SK-N-SH (cell line): ENCODE measurements around the gene FOCAD. TPM values are rescaled to one million over a fixed set of nuclear protein-coding genes. Genes with fewer than 3 reads are reported as not detected.
A peak's percentile ranks its signal among the peaks of the same experiment; 100 is the strongest.

Experiments used
- CTCF ChIA-PET: fragments of 300-600, 350-600 bp; formaldehyde crosslinking; extraction: SDS; loops from one replicate; lab custom pipeline; 2021; lab: Yijun Ruan, JAX
- POLR2A ChIA-PET: fragments of 350-600 bp; sonication (Branson Sonifier 250); formaldehyde crosslinking; extraction: SDS; loops from one replicate; lab custom pipeline; 2020; ENCODE audit warnings: antibody characterized with exemption, inconsistent platforms; lab: Yijun Ruan, JAX
- DNase-seq: peaks from one replicate; pipeline ENCODE4 v3.0.0; 2012
- H2AFZ ChIP-seq: fragments of 200-600 bp; sonication (generic); 2 replicates; pipeline ENCODE4 v1.8.1; 2016; ENCODE audit warnings: antibody characterized with exemption, mild to moderate bottlenecking, low read depth
- H3F3A ChIP-seq: fragments of 200-600 bp; sonication (generic); replicated peaks from 2 replicates; pipeline ENCODE3; 2016; ENCODE audit warnings: antibody characterized with exemption, mild to moderate bottlenecking; ENCODE audit not compliant: insufficient read depth
- H3K27ac ChIP-seq, 2 experiments: fragments of 200-500 bp in 1 of 2; fragments of 200-600 bp in 1 of 2; sonication (Bioruptor generic) in 1 of 2; sonication (generic), shearing (Covaris generic) in 1 of 2; 2 replicates each; pipeline versions ENCODE4 v1.5.1 to v1.6.1; 2014 to 2016; ENCODE audit warnings: low read depth in 2 of 2, inconsistent platforms in 1 of 2, low read length in 1 of 2, mild to moderate bottlenecking in 1 of 2, mixed read lengths in 1 of 2
- H3K27me3 ChIP-seq: fragments of 200-600 bp; sonication (generic), shearing (Covaris generic); 2 replicates; pipeline ENCODE4 v1.6.1; 2016; ENCODE audit warnings: mixed run types; ENCODE audit not compliant: insufficient read depth
- H3K36me3 ChIP-seq, 2 experiments: fragments of 200-500 bp in 1 of 2; fragments of 200-600 bp in 1 of 2; sonication (Bioruptor generic) in 1 of 2; sonication (generic) in 1 of 2; replicated peaks in 1 of 2; 2 replicates each; pipeline versions ENCODE3 to v1.5.1; 2014 to 2016; ENCODE audit warnings: low read length in 1 of 2, mild to moderate bottlenecking in 1 of 2; ENCODE audit not compliant: insufficient read depth in 2 of 2, control insufficient read depth in 1 of 2
- H3K4me1 ChIP-seq, 2 experiments: fragments of 200-500 bp in 1 of 2; fragments of 200-600 bp in 1 of 2; sonication (Bioruptor generic) in 1 of 2; sonication (generic), shearing (Covaris generic) in 1 of 2; 2 replicates each; pipeline versions ENCODE4 v1.5.1 to v1.6.1; 2014 to 2016; ENCODE audit warnings: low read depth in 1 of 2, low read length in 1 of 2, mixed run types in 1 of 2; ENCODE audit not compliant: insufficient read depth in 2 of 2, control insufficient read depth in 1 of 2
- H3K4me2 ChIP-seq: fragments of 200-600 bp; sonication (generic), shearing (Covaris generic); 2 replicates; pipeline ENCODE4 v1.6.1; 2017; ENCODE audit warnings: mixed run types
- H3K4me3 ChIP-seq, 2 experiments: fragments of 200-500 bp in 1 of 2; fragments of 200-600 bp in 1 of 2; sonication (Bioruptor generic) in 1 of 2; sonication (generic), shearing (Covaris generic) in 1 of 2; 2 replicates each; pipeline versions ENCODE4 v1.5.1 to v1.8.1; 2014 to 2016; ENCODE audit warnings: low read depth in 2 of 2, inconsistent platforms in 1 of 2, low read length in 1 of 2, mild to moderate bottlenecking in 1 of 2, mixed read lengths in 1 of 2, moderate library complexity in 1 of 2
- H3K79me2 ChIP-seq: fragments of 200-600 bp; sonication (generic); 2 replicates; pipeline ENCODE4 v1.8.1; 2017; ENCODE audit warnings: mild to moderate bottlenecking; ENCODE audit not compliant: insufficient read depth
- H3K9ac ChIP-seq: fragments of 200-600 bp; sonication (generic); 2 replicates; pipeline ENCODE4 v1.6.1; 2017; ENCODE audit warnings: mixed run types
- H3K9me2 ChIP-seq: fragments of 200-600 bp; sonication (generic); 2 replicates; pipeline ENCODE4 v1.6.1; 2017; ENCODE audit warnings: mixed run types
- H3K9me3 ChIP-seq: fragments of 200-600 bp; sonication (generic); 2 replicates; pipeline ENCODE4 v1.6.1; 2017; ENCODE audit warnings: mixed run types, mild to moderate bottlenecking, moderate library complexity
- H4K20me1 ChIP-seq: fragments of 200-600 bp; sonication (generic); 2 replicates; pipeline ENCODE4 v1.6.1; 2017; ENCODE audit warnings: mild to moderate bottlenecking, mixed run types; ENCODE audit not compliant: insufficient read depth
- CHD2 ChIP-seq: fragments of 150-350 bp; IDR thresholded peaks from 2 replicates; pipeline ENCODE4 v1.6.1; 2018; ENCODE audit warnings: low read length; ENCODE audit not compliant: partially characterized antibody
- CTCF ChIP-seq: fragments of 200-600 bp; sonication (generic); IDR thresholded peaks from 2 replicates; pipeline ENCODE4 v1.6.1; 2017; ENCODE audit warnings: antibody characterized with exemption, mild to moderate bottlenecking, moderate library complexity
- EP300 ChIP-seq, 2 experiments: IDR thresholded peaks; 2 replicates each; pipeline versions ENCODE4 v1.4.0 to v1.6.1; 2012; ENCODE audit warnings: borderline replicate concordance in 1 of 2, low read depth in 1 of 2, low read length in 1 of 2
- EZH2phosphoT487 ChIP-seq: fragments of 200-600 bp; sonication (generic); IDR thresholded peaks from 2 replicates; pipeline ENCODE4 v1.6.1; 2017; ENCODE audit warnings: low read depth, mixed run types, mild to moderate bottlenecking, antibody characterized with exemption, moderate library complexity, borderline replicate concordance
- FOXJ3 ChIP-seq: sonication (generic); formaldehyde crosslinking; IDR thresholded peaks from 2 replicates; pipeline ENCODE4 v1.5.1; 2020; ENCODE audit warnings: mild to moderate bottlenecking, missing genetic modification reagents
- FOXM1 ChIP-seq: IDR thresholded peaks from 2 replicates; pipeline ENCODE4 v1.4.0; 2012; ENCODE audit warnings: low read depth, mild to moderate bottlenecking
- GABPA ChIP-seq: IDR thresholded peaks from 2 replicates; pipeline ENCODE4 v1.4.0; 2012; ENCODE audit warnings: low read depth, mild to moderate bottlenecking
- GATA2 ChIP-seq: sonication (generic); formaldehyde crosslinking; IDR thresholded peaks from 2 replicates; pipeline ENCODE4 v1.5.0; 2020; ENCODE audit warnings: mild to moderate bottlenecking, missing genetic modification reagents
- JUND ChIP-seq: IDR thresholded peaks from 2 replicates; pipeline ENCODE4 v1.4.0; 2012
- MEF2A ChIP-seq: IDR thresholded peaks from 2 replicates; pipeline ENCODE4 v1.4.0; 2012; ENCODE audit warnings: low read depth, borderline replicate concordance
- NFIC ChIP-seq: IDR thresholded peaks from 2 replicates; pipeline ENCODE4 v1.4.0; 2012; ENCODE audit warnings: borderline replicate concordance
- NRF1 ChIP-seq: IDR thresholded peaks from 2 replicates; pipeline ENCODE4 v1.6.1; 2012; ENCODE audit warnings: low read depth, mild to moderate bottlenecking, low read length
- POLR2AphosphoS5 ChIP-seq: IDR thresholded peaks from 2 replicates; pipeline ENCODE4 v1.6.1; 2012; ENCODE audit warnings: low read depth, low read length
- RCOR1 ChIP-seq: fragments of 150-350 bp; IDR thresholded peaks from 2 replicates; pipeline ENCODE4 v1.6.1; 2017; ENCODE audit warnings: antibody characterized with exemption, low read length
- RFX5 ChIP-seq: IDR thresholded peaks from 2 replicates; pipeline ENCODE4 v1.6.1; 2012; ENCODE audit warnings: mild to moderate bottlenecking, improper control_type of control experiment, low read length
- SMC3 ChIP-seq: IDR thresholded peaks from 2 replicates; pipeline ENCODE4 v1.6.1; 2012; ENCODE audit warnings: low read depth, low read length, improper control_type of control experiment
- TCF12 ChIP-seq: IDR thresholded peaks from 2 replicates; pipeline ENCODE4 v1.4.0; 2012
- TEAD4 ChIP-seq: IDR thresholded peaks from 2 replicates; pipeline ENCODE4 v1.4.0; 2012; ENCODE audit warnings: mild to moderate bottlenecking, borderline replicate concordance; ENCODE audit not compliant: insufficient read depth
- YY1 ChIP-seq: IDR thresholded peaks from 2 replicates; pipeline ENCODE4 v1.4.0; 2012; ENCODE audit warnings: low read depth, mild to moderate bottlenecking
- ZBTB33 ChIP-seq: IDR thresholded peaks from 2 replicates; pipeline ENCODE4 v1.4.0; 2012; ENCODE audit warnings: low read depth, borderline replicate concordance
- WGBS: methylation state at CpG from one replicate; pipeline ENCODE4 v1.1.6; 2017; ENCODE audit warnings: low lambda C conversion rate; 5-methylcytosine and 5-hydroxymethylcytosine counted together
- polyA plus RNA-seq, 3 experiments: library from polyadenylated mRNA; depleted of rRNA; stranded (reverse); fragments of >200 nt; gene quantifications; 2 replicates each; pipeline ENCODE4 v1.2.3, GENCODE V29; 2012

Gene FOCAD
- polyA plus RNA-seq, 1 of the 3 experiments (the other 2 are of a cell fraction) = 15.8 TPM

GRCh38 chr9:20904995-20905394, 220.9 kb downstream of the FOCAD start:
- Histone ChIP-seq H3K79me2 (no peaks in the 10 kb centered on the region), H3F3A (no peaks in the 10 kb centered on the region), H3K9me2 (no peaks in the 10 kb centered on the region), H3K4me3 (no peak overlapping the region), H3K4me1 (peaks cover 0 to 17% of the 10 kb centered on the region in 2 experiments; a peak in 2 of 4 replicates), H3K4me2 (no peak overlapping the region), H3K9ac (no peak overlapping the region), H3K27ac (no peak overlapping the region), H2AFZ (no peak overlapping the region), H3K36me3 (peaks cover 0 to 3% of the 10 kb centered on the region in 2 experiments), H3K27me3 (no peaks in the 10 kb centered on the region), H3K9me3 (no peaks in the 10 kb centered on the region), H4K20me1 (no peaks in the 10 kb centered on the region)
- POLR2A ChIA-PET = no interaction called here
- 84% methylated on average over 1 of the region's 1 CpG for WGBS
- TF ChIP-seq EP300 (IDR thresholded peaks at IDR 0.05; ENCODE audit: borderline replicate concordance in 1 of 2, low read depth in 1 of 2, low read length in 1 of 2) (no peak), RFX5 (no peak), ZBTB33 (no peak), MEF2A (no peak), CHD2 (no peak), NRF1 (no peak), NFIC (no peak), FOXM1 (no peak), EZH2phosphoT487 (no peak), POLR2AphosphoS5 (no peak), SMC3 (no peak), YY1 (no peak), CTCF (no peak)
- CTCF ChIA-PET = interaction anchor here (1.5 to 1.7 kb wide), 3 partner anchors 19 to 548 kb away, joined by 4 to 6 read pairs (median 4); no protein-coding TSS in a partner anchor
- DNase-seq = no peak

DNA sequence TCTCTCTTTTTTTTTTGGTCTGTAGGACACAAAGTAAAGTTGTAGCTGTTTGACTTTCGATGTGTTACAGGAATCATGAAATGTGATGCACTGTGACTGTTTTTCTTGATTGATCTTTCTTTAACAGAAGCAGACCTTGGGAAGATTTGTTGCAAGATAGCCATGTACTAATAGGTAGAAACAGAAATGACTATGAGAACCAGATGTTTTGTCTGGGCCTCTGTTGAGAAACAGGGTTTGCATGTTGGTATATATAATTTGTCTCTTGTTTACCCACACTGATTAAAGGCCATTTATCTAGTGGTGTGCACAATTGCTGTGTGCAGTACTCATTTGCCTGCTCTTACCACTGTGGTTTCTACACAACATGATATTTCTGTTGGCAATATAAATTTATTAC, 222.3 kb downstream of the FOCAD start:
- no peak overlapping the region for H3K4me2 ChIP-seq
- TF ChIP-seq TCF12 (peak; percentile 33), CHD2 (peak; percentile 63), RCOR1 (peak; percentile 71; the same call in 1 of the 2 replicates), POLR2AphosphoS5 (no peak), EP300 (IDR thresholded peaks at IDR 0.05; ENCODE audit: borderline replicate concordance in 1 of 2, low read depth in 1 of 2, low read length in 1 of 2) (peak in 1 of 2 experiments; percentile 88; a peak in 2 of 4 replicates), FOXJ3 (CRISPR knock-in tag) (peak; percentile 85; the same call in 1 of the 2 replicates), JUND (no peak), TEAD4 (no peak), GABPA (no peak), GATA2 (CRISPR knock-in tag) (peak; percentile 92)
- H3K27me3 ChIP-seq = no peaks in the 10 kb centered on the region
- no peaks in the 10 kb centered on the region for H4K20me1 ChIP-seq
- H3F3A ChIP-seq = no peaks in the 10 kb centered on the region
- H3K9me3 ChIP-seq = no peaks in the 10 kb centered on the region
- ChIA-PET POLR2A (no interaction called here), CTCF (interaction anchor here (1.5 kb wide), 1 partner anchor 21 kb away, joined by 4 read pairs; no protein-coding TSS in a partner anchor)
- no peak overlapping the region for H3K4me3 ChIP-seq
- H3K27ac ChIP-seq = peak overlapping the region; percentile 33 to 80; a peak in 3 of 4 replicates
- H3K4me1 ChIP-seq = peaks cover 0 to 13% of the 10 kb centered on the region in 2 experiments; a peak in 2 of 4 replicates
- no peak overlapping the region for H2AFZ ChIP-seq
- H3K36me3 ChIP-seq = peaks cover 0 to 3% of the 10 kb centered on the region in 2 experiments
- peak; percentile 34 for DNase-seq
- WGBS = 31% methylated on average over 1 of the region's 1 CpG
- H3K9ac ChIP-seq = no peak overlapping the region
- no peaks in the 10 kb centered on the region for H3K79me2 ChIP-seq
- no peaks in the 10 kb centered on the region for H3K9me2 ChIP-seq
